Erythroblast (primary cell): ENCODE measurements around the gene KIF18A.

Experiments
- GATA1 ChIP-seq: IDR thresholded peaks from 2 replicates; pipeline ENCODE4 v1.6.1; 2011; ENCODE audit warnings: low read depth, mild to moderate bottlenecking, control low read depth, low read length, moderate library complexity
- POLR2A ChIP-seq: IDR thresholded peaks from 2 replicates; pipeline ENCODE4 v1.6.1; 2011; ENCODE audit warnings: mild to moderate bottlenecking, low read length

DNA sequence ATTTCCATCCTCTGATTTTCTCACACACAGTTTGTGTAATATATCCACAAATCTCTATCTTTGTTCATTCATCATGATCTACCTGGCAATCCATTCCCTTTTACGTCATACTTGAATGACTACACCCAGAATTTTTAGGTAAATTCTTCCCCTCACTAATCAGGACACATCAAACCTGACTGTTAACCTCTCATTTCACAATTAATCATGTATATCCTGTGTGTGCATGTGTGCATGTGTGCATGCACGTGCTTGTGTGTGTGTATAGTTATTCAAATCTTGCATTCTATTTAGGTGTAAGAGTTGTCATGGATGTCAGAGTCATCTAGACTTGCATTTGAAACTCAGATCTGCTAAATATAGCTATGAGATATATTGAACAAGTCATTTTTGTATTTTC is 130.4 kb downstream of the KIF18A start:
- TF ChIP-seq POLR2A = no peak
- TF ChIP-seq GATA1 = no peak
